CD14-positive monocyte (primary cell): ENCODE results near the gene TMEM119. TPM values are rescaled to one million over a fixed set of nuclear protein-coding genes. Genes with fewer than 3 reads are reported as not detected.

ENCODE experiments used
- DNase-seq, 3 donors: peaks; one replicate each; pipeline ENCODE4 v3.0.0-alpha.2; 2011 to 2022
- H2AFZ ChIP-seq: 2 replicates; pipeline ENCODE4 v1.6.0; 2012; ENCODE audit warnings: mild to moderate bottlenecking, low read depth, low read length, inconsistent platforms; ENCODE audit not compliant: insufficient read depth, poor library complexity, severe bottlenecking
- H3K27ac ChIP-seq, 2 donors: 1 replicate in 1 of 2; 2 replicates in 1 of 2; pipeline ENCODE4 v1.5.1; 2012 to 2013; ENCODE audit warnings: low read length in 2 of 2, control low read depth in 1 of 2, inconsistent platforms in 1 of 2, low read depth in 1 of 2, mild to moderate bottlenecking in 1 of 2
- H3K27me3 ChIP-seq, 2 donors: one replicate each; pipeline versions ENCODE4 v1.6.0 to v1.6.1; 2011 to 2013; ENCODE audit warnings: low read length in 2 of 2; ENCODE audit not compliant: control insufficient read depth in 2 of 2, insufficient read depth in 2 of 2
- H3K36me3 ChIP-seq, 2 donors: replicated peaks in 1 of 2; 1 replicate in 1 of 2; 2 replicates in 1 of 2; pipeline versions ENCODE4 v1.5.1 to v1.6.1; 2012 to 2013; ENCODE audit warnings: low read length in 2 of 2, control low read depth in 1 of 2, inconsistent platforms in 1 of 2, mild to moderate bottlenecking in 1 of 2; ENCODE audit not compliant: insufficient read depth in 2 of 2, control insufficient read depth in 1 of 2
- H3K4me1 ChIP-seq, 2 donors: 1 replicate in 1 of 2; 2 replicates in 1 of 2; pipeline versions ENCODE4 v1.5.1 to v1.6.1; 2012 to 2013; ENCODE audit warnings: low read length in 2 of 2, control low read depth in 1 of 2, inconsistent platforms in 1 of 2, mild to moderate bottlenecking in 1 of 2, moderate library complexity in 1 of 2; ENCODE audit not compliant: insufficient read depth in 2 of 2, control insufficient read depth in 1 of 2
- H3K4me2 ChIP-seq: replicated peaks from 2 replicates; pipeline ENCODE3; 2012; ENCODE audit warnings: low read length, moderate library complexity, mild to moderate bottlenecking; ENCODE audit not compliant: poor library complexity, severe bottlenecking; ENCODE audit errors: extremely low read depth
- H3K4me3 ChIP-seq, 3 experiments: fragments of 200-600 bp in 1 of 3; sonication (generic) in 1 of 3; replicated peaks in 1 of 3; 1 replicate in 2 of 3; 2 replicates in 1 of 3; pipeline ENCODE4 v1.5.1; 2011 to 2013; ENCODE audit warnings: low read length in 3 of 3, mild to moderate bottlenecking in 3 of 3, control low read depth in 2 of 3, low read depth in 2 of 3, inconsistent platforms in 1 of 3, moderate library complexity in 1 of 3
- H3K79me2 ChIP-seq: 2 replicates; pipeline ENCODE4 v1.6.0; 2012; ENCODE audit warnings: mild to moderate bottlenecking, control low read depth, inconsistent platforms, low read length, moderate library complexity; ENCODE audit not compliant: insufficient read depth
- H3K9ac ChIP-seq: 2 replicates; pipeline ENCODE4 v1.6.0; 2017; ENCODE audit warnings: low read length, mild to moderate bottlenecking; ENCODE audit not compliant: insufficient read depth, poor library complexity, severe bottlenecking
- H3K9me3 ChIP-seq, 2 donors: replicated peaks in 1 of 2; 1 replicate in 1 of 2; 2 replicates in 1 of 2; pipeline versions ENCODE4 v1.5.1 to v1.6.1; 2012 to 2013; ENCODE audit warnings: low read length in 2 of 2, control low read depth in 1 of 2; ENCODE audit not compliant: control insufficient read depth in 1 of 2, insufficient read depth in 1 of 2
- H4K20me1 ChIP-seq: 2 replicates; pipeline ENCODE4 v1.6.0; 2012; ENCODE audit warnings: mild to moderate bottlenecking, low read length, control low read depth, moderate library complexity; ENCODE audit not compliant: insufficient read depth
- H3K27ac Mint-ChIP-seq, 7 donors: one replicate each; pipeline ENCODE4 v1.8.0; 2020; ENCODE audit warnings: mild to moderate bottlenecking in 7 of 7, mixed read lengths in 7 of 7, moderate library complexity in 6 of 7, inconsistent platforms in 2 of 7
- H3K27me3 Mint-ChIP-seq, 3 donors: one replicate each; pipeline ENCODE4 v1.8.0; 2021 to 2022; ENCODE audit warnings: low read depth in 3 of 3, mild to moderate bottlenecking in 3 of 3, mixed read lengths in 3 of 3, moderate library complexity in 3 of 3, inconsistent platforms in 1 of 3
- H3K36me3 Mint-ChIP-seq, 2 donors: one replicate each; pipeline ENCODE4 v1.8.0; 2020; ENCODE audit warnings: mixed read lengths in 2 of 2, inconsistent platforms in 1 of 2, mild to moderate bottlenecking in 1 of 2
- H3K4me1 Mint-ChIP-seq: one replicate; pipeline ENCODE4 v1.8.0; 2020; ENCODE audit warnings: mild to moderate bottlenecking, mixed read lengths
- H3K4me3 Mint-ChIP-seq, 2 donors: one replicate each; pipeline ENCODE4 v1.8.0; 2020; ENCODE audit warnings: mild to moderate bottlenecking in 2 of 2, mixed read lengths in 2 of 2, moderate library complexity in 1 of 2
- H3K9me3 Mint-ChIP-seq, 7 donors: one replicate each; pipeline ENCODE4 v1.8.0; 2020 to 2022; ENCODE audit warnings: mixed read lengths in 7 of 7, mild to moderate bottlenecking in 6 of 7, moderate library complexity in 6 of 7, inconsistent platforms in 2 of 7
- WGBS: methylation state at CpG from one replicate; pipeline ENCODE4 v1.1.5; 2013; ENCODE audit warnings: missing lambda C conversion rate; ENCODE audit not compliant: insufficient coverage; 5-methylcytosine and 5-hydroxymethylcytosine counted together
- intact Hi-C, 2 donors: fragments of 100-400 bp; cut with micrococcal nuclease; formaldehyde crosslinking; loops; one replicate each; pipeline versions ENCODE4 v1.15.0 to v1.15.1; 2023
- polyA plus RNA-seq, 3 donors: library from polyadenylated mRNA; depleted of rRNA in 1 of 3; unstranded in 2 of 3; stranded (reverse) in 1 of 3; fragments of 300-500 nt in 2 of 3; fragments of >200 nt in 1 of 3; fragmentation: Illumina TruSeq in 2 of 3; gene quantifications; 1 replicate in 2 of 3; 2 replicates in 1 of 3; pipeline ENCODE4 v1.2.3, GENCODE V29; 2012 to 2021
- TF ChIP-seq, protein P1 (sequence below): fragments of 200-600 bp; IDR thresholded peaks from one replicate; pipeline ENCODE4 v1.8.0; 2022; ENCODE audit warnings: antibody characterized with exemption, mild to moderate bottlenecking

The TMEM119 gene
- polyA plus RNA-seq, 3 donors: 0.18 to 0.85 (median 0.56) TPM

DNA sequence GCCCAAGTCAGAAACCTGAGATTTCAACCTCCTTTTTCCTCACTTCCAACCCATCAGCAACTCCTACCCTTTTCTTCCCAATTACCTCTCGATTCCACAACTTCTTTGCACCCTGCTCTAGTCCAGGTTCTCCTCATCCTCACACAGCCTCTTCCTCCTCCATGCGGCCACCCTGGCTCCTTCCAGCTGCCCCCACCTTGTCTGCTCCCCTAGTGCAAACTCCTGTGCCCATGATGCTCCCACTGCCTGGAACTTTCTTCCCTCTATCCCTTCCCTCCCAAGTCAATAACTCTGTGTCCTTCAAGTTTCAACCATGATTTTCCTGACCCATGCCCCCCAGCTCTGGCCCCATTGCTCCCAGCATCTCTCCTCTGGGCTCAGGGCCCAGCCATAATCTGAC is 18.5 kb upstream of the TMEM119 start:
- peaks cover 0 to 5% (median 0%) of the 10 kb centered on the region in 3 donors for H3K27me3 Mint-ChIP-seq
- Histone ChIP-seq H3K27me3 (no peaks in the 10 kb centered on the region), H3K4me2 (no peak overlapping the region), H3K4me3 (no peak overlapping the region), H4K20me1 (peaks cover 51% of the 10 kb centered on the region), H3K27ac (peak overlapping the region in 1 of 2 donors; percentile 52), H3K79me2 (peaks cover 32% of the 10 kb centered on the region), H2AFZ (no peak overlapping the region), H3K36me3 (peaks cover 4 to 11% of the 10 kb centered on the region in 2 donors), H3K9me3 (peaks cover 7 to 8% of the 10 kb centered on the region in 2 donors), H3K4me1 (peaks cover 30 to 40% of the 10 kb centered on the region in 2 donors), H3K9ac (no peak overlapping the region)
- H3K4me3 Mint-ChIP-seq: no peak overlapping the region
- H3K27ac Mint-ChIP-seq: peak overlapping the region in 5 of 7 donors; percentile 32 to 85 (median 71)
- no peak for DNase-seq
- intact Hi-C loops: loop anchor here in 1 of 2 donors (10.0 kb wide), 1 partner anchor 478 kb away; the partner anchor contains the start of genes ALKBH2 and UNG
- H3K4me1 Mint-ChIP-seq: peaks cover 36% of the 10 kb centered on the region
- peaks cover 8 to 14% (median 9%) of the 10 kb centered on the region in 7 donors for H3K9me3 Mint-ChIP-seq
- TF ChIP-seq, protein P1, sequence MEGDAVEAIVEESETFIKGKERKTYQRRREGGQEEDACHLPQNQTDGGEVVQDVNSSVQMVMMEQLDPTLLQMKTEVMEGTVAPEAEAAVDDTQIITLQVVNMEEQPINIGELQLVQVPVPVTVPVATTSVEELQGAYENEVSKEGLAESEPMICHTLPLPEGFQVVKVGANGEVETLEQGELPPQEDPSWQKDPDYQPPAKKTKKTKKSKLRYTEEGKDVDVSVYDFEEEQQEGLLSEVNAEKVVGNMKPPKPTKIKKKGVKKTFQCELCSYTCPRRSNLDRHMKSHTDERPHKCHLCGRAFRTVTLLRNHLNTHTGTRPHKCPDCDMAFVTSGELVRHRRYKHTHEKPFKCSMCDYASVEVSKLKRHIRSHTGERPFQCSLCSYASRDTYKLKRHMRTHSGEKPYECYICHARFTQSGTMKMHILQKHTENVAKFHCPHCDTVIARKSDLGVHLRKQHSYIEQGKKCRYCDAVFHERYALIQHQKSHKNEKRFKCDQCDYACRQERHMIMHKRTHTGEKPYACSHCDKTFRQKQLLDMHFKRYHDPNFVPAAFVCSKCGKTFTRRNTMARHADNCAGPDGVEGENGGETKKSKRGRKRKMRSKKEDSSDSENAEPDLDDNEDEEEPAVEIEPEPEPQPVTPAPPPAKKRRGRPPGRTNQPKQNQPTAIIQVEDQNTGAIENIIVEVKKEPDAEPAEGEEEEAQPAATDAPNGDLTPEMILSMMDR: no peak
- H3K36me3 Mint-ChIP-seq: peaks cover 38 to 41% of the 10 kb centered on the region in 2 donors
- 88% methylated on average over 2 of the region's 2 CpGs for whole genome bisulfite sequencing

DNA sequence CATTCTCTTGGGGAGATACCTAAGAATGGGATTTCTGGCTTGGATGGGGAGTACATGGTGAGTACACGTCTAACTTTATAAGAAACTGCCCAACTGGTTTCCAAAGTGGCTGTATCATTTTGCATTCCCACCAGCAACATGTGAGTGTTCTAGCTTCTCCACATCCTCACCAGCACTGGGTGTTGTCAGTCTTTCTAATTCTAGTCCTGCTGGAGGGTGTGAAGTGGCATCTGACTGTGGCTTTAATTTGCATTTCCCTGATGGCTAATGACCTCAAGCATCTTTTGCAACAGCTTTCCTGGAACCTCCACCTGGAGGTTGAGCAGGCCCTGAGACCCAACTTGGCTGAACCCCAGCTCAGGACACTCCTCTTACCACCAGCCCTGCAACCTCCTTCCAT is 18.0 kb upstream of the TMEM119 start:
- WGBS: no CpG with 5 or more reads among the region's 1 CpG

More for the DNA sequence above, 18.0 kb upstream of the TMEM119 start:
- no peak for DNase-seq
- peaks cover 0 to 5% (median 0%) of the 10 kb centered on the region in 3 donors for H3K27me3 Mint-ChIP-seq
- intact Hi-C loops: loop anchor here in 1 of 2 donors (10.0 kb wide), 1 partner anchor 479 kb away; the partner anchor contains the start of genes ALKBH2 and UNG
- Histone ChIP-seq H3K27me3 (no peaks in the 10 kb centered on the region), H3K4me1 (peaks cover 25 to 36% of the 10 kb centered on the region in 2 donors), H2AFZ (no peak overlapping the region), H4K20me1 (peaks cover 47% of the 10 kb centered on the region), H3K36me3 (peaks cover 0 to 8% of the 10 kb centered on the region in 2 donors), H3K4me2 (no peak overlapping the region), H3K9ac (no peak overlapping the region), H3K27ac (no peak overlapping the region), H3K4me3 (no peak overlapping the region), H3K79me2 (peaks cover 28% of the 10 kb centered on the region), H3K9me3 (peaks cover 7 to 8% of the 10 kb centered on the region in 2 donors)
- H3K27ac Mint-ChIP-seq: peak overlapping the region in 5 of 7 donors; percentile 14 to 84 (median 32)
- H3K36me3 Mint-ChIP-seq: peaks cover 34 to 37% of the 10 kb centered on the region in 2 donors
- H3K4me1 Mint-ChIP-seq: peaks cover 33% of the 10 kb centered on the region
- no peak overlapping the region for H3K4me3 Mint-ChIP-seq
- H3K9me3 Mint-ChIP-seq: peaks cover 8 to 14% (median 9%) of the 10 kb centered on the region in 7 donors
- TF ChIP-seq, protein P1: no peak
